Measurements from ENCODE around the gene PRM1. TPM values are rescaled to one million over a fixed set of nuclear protein-coding genes. Genes with fewer than 3 reads are reported as not detected.

PRM1 gene
- total RNA-seq, 2 experiments from 2014 or later, result not detected

GRCh38 chr16:11239644-11240632 is 41.2 kb downstream of the PRM1 start:
- ATAC-seq, result peak; percentile 60
- DNase-seq, result no peak
- intact Hi-C loops (cut with micrococcal nuclease), result no loop called here
- TF ChIP-seq CTCF (IDR thresholded peaks at IDR 0.05), result no peak
- Mint-ChIP-seq H3K4me3 (no peak overlapping the region), H3K36me3 (ENCODE audit: low read depth) (no peaks in the 10 kb centered on the region), H3K9me3 (no peaks in the 10 kb centered on the region), H3K27ac (peak overlapping the region; percentile 81), H3K27me3 (no peaks in the 10 kb centered on the region), H3K4me1 (ENCODE audit: low read depth) (peaks cover 27% of the 10 kb centered on the region)
- ChIA-PET CTCF (interaction anchor here (1.1 to 1.4 kb wide), 2 partner anchors 20 to 269 kb away, joined by 3 to 4 read pairs; no protein-coding TSS in a partner anchor), POLR2A (interaction anchor here (1.0 to 2.2 kb wide), 5 partner anchors 10 to 108 kb away, joined by 3 to 18 read pairs (median 6); partner anchors contain the start of gene SOCS1)

GRCh38 chr16:11238272-11239202 is 42.6 kb downstream of the PRM1 start:
- no peak for TF ChIP-seq CTCF (IDR thresholded peaks at IDR 0.05)
- Mint-ChIP-seq H3K4me1 (ENCODE audit: low read depth) (peaks cover 38% of the 10 kb centered on the region), H3K27me3 (no peaks in the 10 kb centered on the region), H3K9me3 (no peaks in the 10 kb centered on the region), H3K4me3 (no peak overlapping the region), H3K27ac (peak overlapping the region; percentile 32), H3K36me3 (ENCODE audit: low read depth) (no peaks in the 10 kb centered on the region)
- DNase-seq (no peak), ATAC-seq (no peak)
- intact Hi-C loops (cut with micrococcal nuclease), result no loop called here
- ChIA-PET POLR2A (interaction anchor here (1.1 to 2.3 kb wide), 4 partner anchors 10 to 20 kb away, joined by 3 to 12 read pairs (median 4); no protein-coding TSS in a partner anchor), CTCF (interaction anchor here (0.7 to 1.6 kb wide), 3 partner anchors 8 to 275 kb away, joined by 3 to 6 read pairs (median 3); no protein-coding TSS in a partner anchor)

- TF ChIP-seq CTCF (IDR thresholded peaks at IDR 0.05), result no peak
- H3K27me3 Mint-ChIP-seq, result no peaks in the 10 kb centered on the region
- no peaks in the 10 kb centered on the region for H3K36me3 Mint-ChIP-seq (ENCODE audit: low read depth)
- CTCF ChIA-PET, result interaction anchor here (0.7 to 1.6 kb wide), 4 partner anchors 12 to 172 kb away, joined by 3 to 6 read pairs (median 4); no protein-coding TSS in a partner anchor
- intact Hi-C loops (cut with micrococcal nuclease), result no loop called here
- H3K4me1 Mint-ChIP-seq (ENCODE audit: low read depth), result peaks cover 51% of the 10 kb centered on the region
- H3K9me3 Mint-ChIP-seq, result no peaks in the 10 kb centered on the region
- no peak for DNase-seq
- POLR2A ChIA-PET, result interaction anchor here (1.5 to 4.1 kb wide), 4 partner anchors 12 to 18 kb away, joined by 4 to 34 read pairs (median 10); no protein-coding TSS in a partner anchor
- H3K4me3 Mint-ChIP-seq, result no peak overlapping the region
- no peak for ATAC-seq
- H3K27ac Mint-ChIP-seq, result peak overlapping the region; percentile 67
Observed at GRCh38 chr16:11236461-11237254, 44.5 kb downstream of the PRM1 start.

- H3K27ac Mint-ChIP-seq, result peak overlapping the region; percentile 40
- CTCF ChIA-PET, result interaction anchor here (0.7 to 1.4 kb wide), 4 partner anchors 10 to 171 kb away, joined by 3 to 5 read pairs (median 4); no protein-coding TSS in a partner anchor
- intact Hi-C loops (cut with micrococcal nuclease), result no loop called here
- no peak for TF ChIP-seq CTCF (IDR thresholded peaks at IDR 0.05)
- no peak overlapping the region for H3K4me3 Mint-ChIP-seq
- H3K27me3 Mint-ChIP-seq, result no peaks in the 10 kb centered on the region
- H3K36me3 Mint-ChIP-seq (ENCODE audit: low read depth), result no peaks in the 10 kb centered on the region
- DNase-seq, result no peak
- ATAC-seq, result no peak
- no peaks in the 10 kb centered on the region for H3K9me3 Mint-ChIP-seq
- POLR2A ChIA-PET, result interaction anchor here (2.0 to 4.1 kb wide), 4 partner anchors 11 to 20 kb away, joined by 8 to 52 read pairs (median 22); partner anchors contain the start of gene SOCS1
- H3K4me1 Mint-ChIP-seq (ENCODE audit: low read depth), result peaks cover 59% of the 10 kb centered on the region
Observed at GRCh38 chr16:11235703-11235991, 45.5 kb downstream of the PRM1 start.

All from activated CD8-positive, alpha-beta T cell treated with anti-CD3 and anti-CD28 coated beads for 36 hours (primary cell).